H1 (cell line): ENCODE measurements around the gene TOP3A. TPM values are rescaled to one million over a fixed set of nuclear protein-coding genes. Genes with fewer than 3 reads are reported as not detected.

ENCODE experiments used
- CHD2 ChIP-seq: IDR thresholded peaks from 2 replicates; pipeline ENCODE4 v1.6.1; 2012; ENCODE audit warnings: low read length, improper control_type of control experiment
- CTCF ChIP-seq, 3 experiments: IDR thresholded peaks; 1 replicate in 2 of 3; 2 replicates in 1 of 3; pipeline versions ENCODE4 v1.5.1 to v1.6.1; 2011; ENCODE audit warnings: low read length in 3 of 3, mild to moderate bottlenecking in 3 of 3, inconsistent platforms in 2 of 3, low read depth in 1 of 3, moderate library complexity in 1 of 3; ENCODE audit not compliant: insufficient read depth in 1 of 3; ENCODE audit errors: control extremely low read depth in 1 of 3
- HDAC6 ChIP-seq: IDR thresholded peaks from one replicate; pipeline ENCODE4 v1.7.1; 2012; ENCODE audit warnings: low read depth, mild to moderate bottlenecking, inconsistent platforms, low read length, moderate library complexity
- PHF8 ChIP-seq: fragments of 200-600 bp; sonication (generic); conservative IDR thresholded peaks from 2 replicates; pipeline ENCODE4 v1.7.1; 2012; ENCODE audit warnings: low read depth, mild to moderate bottlenecking, inconsistent platforms, low read length, moderate library complexity
- SRF ChIP-seq: IDR thresholded peaks from 2 replicates; pipeline ENCODE4 v1.6.1; 2011; ENCODE audit warnings: mild to moderate bottlenecking, low read depth, low read length, moderate library complexity
- polyA plus RNA-seq, 7 experiments: library from polyadenylated mRNA; depleted of rRNA in 3 of 7; stranded (reverse) in 5 of 7; unstranded in 2 of 7; fragments of >200 nt in 5 of 7; fragments of 200-250 nt in 2 of 7; gene quantifications; 1 replicate in 5 of 7; 2 replicates in 1 of 7; 4 replicates in 1 of 7; pipeline versions ENCODE4 v1.2.1 to v1.2.3, GENCODE V29; 2011 to 2013; ENCODE audit warnings: missing spikeins in 2 of 7, mixed read lengths in 2 of 7
- total RNA-seq: library from RNA; stranded (reverse); fragmentation: NEBNext Ultra II Directional; extraction: Animal tissue kit (Norgen Biotek cat#: 25700); gene quantifications from 2 replicates; pipeline ENCODE4 v1.2.1, GENCODE V29; 2021

Gene TOP3A
- total and polyA plus RNA-seq, 2 of the 8 experiments (the other 6 are each of a cell fraction or from before 2014, with no cell fraction given), result 23.4 to 54.3 TPM

- TF ChIP-seq CTCF (IDR thresholded peaks at IDR 0.05; ENCODE audit: control extremely low read depth in 1 of 3, insufficient read depth in 1 of 3, low read depth in 1 of 3, low read length in 3 of 3) (no peak), PHF8 (no peak), SRF (no peak), CHD2 (no peak), HDAC6 (no peak)
Measured at GRCh38 chr17:18263885-18264682, 50.7 kb downstream of the TOP3A start (continued).
